Tibial artery (tissue), 4 donors: ENCODE results near the gene LIPT2.
"Not testable (repeated sequence)": the region's sequence is repeated elsewhere in the genome, so short reads cannot be mapped to it uniquely, and the experiment has no call there.

Source experiments
- DNase-seq, 2 donors: peaks; one replicate each; pipeline ENCODE4 v3.0.0-alpha.2; 2019
- H3K27ac ChIP-seq, 2 donors: fragments of 200-600 bp; sonication (generic) in 1 of 2; 1 replicate in 1 of 2; 2 replicates in 1 of 2; pipeline ENCODE4 v1.5.1; 2018 to 2019; ENCODE audit warnings: mild to moderate bottlenecking in 1 of 2
- H3K27me3 ChIP-seq, 2 donors: fragments of 200-600 bp; sonication (generic) in 1 of 2; one replicate each; pipeline versions ENCODE4 v1.5.1 to v1.6.0; 2016 to 2019
- H3K36me3 ChIP-seq, 3 donors: fragments of 200-600 bp; sonication (generic) in 2 of 3; one replicate each; pipeline ENCODE4 v1.5.1; 2016 to 2019; ENCODE audit warnings: mild to moderate bottlenecking in 2 of 3
- H3K4me1 ChIP-seq, 4 donors: fragments of 200-600 bp; sonication (generic) in 2 of 4; 1 replicate in 3 of 4; 2 replicates in 1 of 4; pipeline ENCODE4 v1.5.1; 2016 to 2019
- H3K4me3 ChIP-seq, 2 donors: fragments of 200-600 bp; sonication (generic) in 1 of 2; 1 replicate in 1 of 2; 2 replicates in 1 of 2; pipeline ENCODE4 v1.5.1; 2018 to 2019; ENCODE audit warnings: mild to moderate bottlenecking in 2 of 2
- H3K9me3 ChIP-seq, 3 donors: fragments of 200-600 bp; sonication (generic) in 1 of 3; one replicate each; pipeline ENCODE4 v1.5.1; 2016 to 2019
- intact Hi-C: fragments of 100-400 bp; cut with DNase I; formaldehyde crosslinking; loops from one replicate; pipeline ENCODE4 v1.15.0; 2023; ENCODE audit warnings: low total_unique reads
- TF ChIP-seq, protein P1 (sequence below), 2 experiments: fragments of 200-600 bp in 1 of 2; fragments of 450-650 bp in 1 of 2; IDR thresholded peaks; one replicate each; pipeline ENCODE4 v1.5.1; 2017 to 2019; ENCODE audit warnings: antibody characterized with exemption in 2 of 2, mild to moderate bottlenecking in 1 of 2, moderate library complexity in 1 of 2

The LIPT2 gene

DNA sequence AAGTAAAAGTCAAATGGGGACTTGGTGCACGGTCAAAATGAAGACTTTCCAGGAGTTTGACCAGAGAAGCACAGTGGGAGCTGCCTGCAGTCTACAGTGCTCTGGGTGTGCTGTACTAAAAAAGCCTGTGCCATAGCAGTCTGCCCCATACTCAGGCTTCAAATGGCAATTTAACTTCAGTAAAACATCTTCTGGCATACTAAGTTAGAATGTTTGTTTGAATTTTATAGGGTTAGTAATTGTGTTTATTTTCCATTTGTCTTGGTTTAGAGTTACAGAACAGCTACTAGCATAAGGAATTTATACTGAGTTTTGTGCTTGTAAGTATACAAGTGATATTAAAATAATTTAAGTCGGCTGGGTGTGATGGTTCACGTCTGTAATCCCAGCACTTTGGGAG is 29.3 kb upstream of the LIPT2 start:
- TF ChIP-seq, protein P1, sequence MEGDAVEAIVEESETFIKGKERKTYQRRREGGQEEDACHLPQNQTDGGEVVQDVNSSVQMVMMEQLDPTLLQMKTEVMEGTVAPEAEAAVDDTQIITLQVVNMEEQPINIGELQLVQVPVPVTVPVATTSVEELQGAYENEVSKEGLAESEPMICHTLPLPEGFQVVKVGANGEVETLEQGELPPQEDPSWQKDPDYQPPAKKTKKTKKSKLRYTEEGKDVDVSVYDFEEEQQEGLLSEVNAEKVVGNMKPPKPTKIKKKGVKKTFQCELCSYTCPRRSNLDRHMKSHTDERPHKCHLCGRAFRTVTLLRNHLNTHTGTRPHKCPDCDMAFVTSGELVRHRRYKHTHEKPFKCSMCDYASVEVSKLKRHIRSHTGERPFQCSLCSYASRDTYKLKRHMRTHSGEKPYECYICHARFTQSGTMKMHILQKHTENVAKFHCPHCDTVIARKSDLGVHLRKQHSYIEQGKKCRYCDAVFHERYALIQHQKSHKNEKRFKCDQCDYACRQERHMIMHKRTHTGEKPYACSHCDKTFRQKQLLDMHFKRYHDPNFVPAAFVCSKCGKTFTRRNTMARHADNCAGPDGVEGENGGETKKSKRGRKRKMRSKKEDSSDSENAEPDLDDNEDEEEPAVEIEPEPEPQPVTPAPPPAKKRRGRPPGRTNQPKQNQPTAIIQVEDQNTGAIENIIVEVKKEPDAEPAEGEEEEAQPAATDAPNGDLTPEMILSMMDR (IDR thresholded peaks at IDR 0.05), result no peak
- H3K4me1 ChIP-seq, result no peaks in the 10 kb centered on the region
- DNase-seq, result no peak
- no peaks in the 10 kb centered on the region for H3K36me3 ChIP-seq
- H3K27me3 ChIP-seq, result no peaks in the 10 kb centered on the region
- no peak overlapping the region for H3K4me3 ChIP-seq
- no peaks in the 10 kb centered on the region for H3K9me3 ChIP-seq
- no peak overlapping the region for H3K27ac ChIP-seq
- intact Hi-C loops, result no loop called here

DNA sequence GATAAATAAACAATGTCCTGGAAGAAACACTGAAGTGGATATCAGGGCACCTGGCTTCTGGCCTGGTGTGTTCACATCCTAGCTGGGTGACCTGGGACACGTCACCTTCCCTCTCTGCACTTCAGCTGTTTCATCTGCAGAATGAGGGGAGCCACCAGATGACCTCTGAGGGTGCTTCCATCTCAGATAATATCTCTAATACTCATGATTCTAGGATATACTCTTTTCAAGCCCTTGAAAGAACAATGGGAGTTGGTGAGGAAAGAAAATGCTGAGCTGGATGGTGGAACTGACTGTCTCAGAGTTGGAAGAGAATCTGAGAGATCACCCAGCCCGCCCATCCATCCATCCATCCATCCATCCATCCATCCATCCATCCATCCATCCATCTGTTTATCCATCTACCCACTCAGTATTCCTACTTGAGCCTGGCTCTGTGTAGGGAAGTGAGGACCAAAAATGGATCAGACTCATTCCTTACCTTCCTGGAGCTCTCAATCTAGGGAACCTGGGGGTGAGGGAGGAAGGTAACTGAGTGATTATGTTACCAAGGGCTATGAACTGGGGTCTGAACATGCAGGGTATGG is 28.2 kb upstream of the LIPT2 start:
- Histone ChIP-seq H3K4me1 (no peaks in the 10 kb centered on the region), H3K9me3 (peaks cover 0 to 3% (median 0%) of the 10 kb centered on the region in 3 donors), H3K4me3 (no peak overlapping the region), H3K27me3 (no peaks in the 10 kb centered on the region), H3K36me3 (no peaks in the 10 kb centered on the region), H3K27ac (no peak overlapping the region)
- intact Hi-C loops, result no loop called here
- DNase-seq, result no peak
- TF ChIP-seq, protein P1 (IDR thresholded peaks at IDR 0.05), result no peak

DNA sequence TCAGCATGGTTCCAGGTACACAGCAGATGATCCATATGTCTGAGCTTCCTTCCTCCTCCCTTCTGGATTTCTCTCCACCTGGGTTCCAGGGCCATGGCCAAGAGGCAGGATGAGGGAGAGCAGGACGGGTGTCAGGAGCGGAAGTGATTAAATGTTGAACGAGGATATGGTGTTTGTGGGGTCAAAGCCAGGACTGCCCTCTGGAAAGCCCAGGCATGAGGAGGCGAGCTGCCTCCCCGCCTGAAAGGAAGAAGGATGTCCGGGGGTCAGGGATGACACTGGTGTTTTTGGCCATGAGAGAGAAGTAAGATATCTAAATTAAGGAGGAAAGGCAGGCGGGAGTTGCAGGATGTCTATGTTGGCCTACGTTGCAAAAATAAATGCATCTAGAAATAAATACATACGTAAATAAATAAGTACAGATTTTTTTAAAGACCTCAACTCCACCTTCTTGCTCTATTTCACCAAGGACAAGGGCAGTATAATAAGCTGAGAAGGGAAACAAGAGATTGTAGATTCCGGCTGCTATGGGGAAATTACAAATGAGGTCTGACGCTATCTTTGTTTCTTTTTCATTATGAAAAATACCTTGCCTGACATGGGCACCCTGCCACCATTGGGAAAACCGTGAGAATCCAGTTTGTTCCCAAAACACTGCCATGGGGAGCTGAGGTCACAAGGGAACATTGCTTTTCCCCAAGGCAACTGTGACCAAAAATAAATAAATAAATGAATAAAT is 27.6 kb upstream of the LIPT2 start:
- Histone ChIP-seq H3K4me3 (no peak overlapping the region), H3K36me3 (no peaks in the 10 kb centered on the region), H3K27me3 (no peaks in the 10 kb centered on the region), H3K4me1 (no peaks in the 10 kb centered on the region), H3K9me3 (peaks cover 0 to 3% (median 2%) of the 10 kb centered on the region in 3 donors), H3K27ac (no peak overlapping the region)
- no peak for DNase-seq
- intact Hi-C loops, result no loop called here
- TF ChIP-seq, protein P1 (IDR thresholded peaks at IDR 0.05), result no peak

DNA sequence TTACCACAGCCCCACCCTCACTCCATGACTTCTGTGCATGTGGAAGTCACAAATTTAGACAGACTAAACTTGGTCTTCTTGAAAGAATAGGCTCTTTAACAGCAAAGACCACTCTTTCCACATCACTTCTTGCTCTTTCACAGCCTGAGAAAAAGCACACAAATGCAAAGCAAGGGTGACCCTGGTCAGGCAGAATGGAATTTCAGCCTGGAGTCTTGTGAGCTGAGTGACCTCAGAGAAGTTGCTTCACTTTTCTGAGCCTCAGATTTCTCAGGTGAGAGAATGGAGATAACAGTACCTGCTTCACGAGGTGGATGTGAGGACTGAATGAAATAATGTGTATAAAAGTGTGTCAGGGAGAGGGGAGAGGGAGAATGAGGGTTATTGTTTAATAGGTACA is 26.8 kb upstream of the LIPT2 start:
- Histone ChIP-seq H3K9me3 (peaks cover 0 to 3% (median 2%) of the 10 kb centered on the region in 3 donors), H3K4me1 (no peaks in the 10 kb centered on the region), H3K36me3 (no peaks in the 10 kb centered on the region), H3K4me3 (no peak overlapping the region), H3K27me3 (no peaks in the 10 kb centered on the region), H3K27ac (no peak overlapping the region)
- TF ChIP-seq, protein P1 (IDR thresholded peaks at IDR 0.05), result no peak
- intact Hi-C loops, result no loop called here
- DNase-seq, result no peak

DNA sequence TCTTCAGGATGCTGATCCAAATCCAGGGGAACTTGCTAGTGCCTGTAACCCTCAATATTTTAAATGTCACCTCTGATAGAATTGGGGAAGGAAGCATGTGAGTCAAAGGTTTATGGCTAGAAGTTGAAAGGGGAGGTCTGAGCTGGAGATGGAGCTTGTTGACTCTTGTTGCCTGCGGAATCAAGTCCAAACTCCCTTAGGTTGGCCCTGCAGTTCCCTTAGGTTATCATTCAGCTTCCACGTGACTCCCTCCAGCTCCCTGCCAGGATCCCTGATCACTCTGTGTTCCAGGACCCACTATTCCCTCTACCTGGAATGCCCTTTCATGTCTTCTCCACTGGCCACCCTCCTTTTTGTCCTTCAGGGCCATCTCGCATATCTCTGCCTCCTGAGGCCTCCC is 26.2 kb upstream of the LIPT2 start:
- no peaks in the 10 kb centered on the region for H3K36me3 ChIP-seq
- no peaks in the 10 kb centered on the region for H3K4me1 ChIP-seq
- no peak overlapping the region for H3K27ac ChIP-seq
- TF ChIP-seq, protein P1 (IDR thresholded peaks at IDR 0.05), result no peak
- no peak for DNase-seq
- intact Hi-C loops, result no loop called here
- peaks cover 0 to 3% (median 2%) of the 10 kb centered on the region in 3 donors for H3K9me3 ChIP-seq
- no peak overlapping the region for H3K4me3 ChIP-seq
- H3K27me3 ChIP-seq, result no peaks in the 10 kb centered on the region

DNA sequence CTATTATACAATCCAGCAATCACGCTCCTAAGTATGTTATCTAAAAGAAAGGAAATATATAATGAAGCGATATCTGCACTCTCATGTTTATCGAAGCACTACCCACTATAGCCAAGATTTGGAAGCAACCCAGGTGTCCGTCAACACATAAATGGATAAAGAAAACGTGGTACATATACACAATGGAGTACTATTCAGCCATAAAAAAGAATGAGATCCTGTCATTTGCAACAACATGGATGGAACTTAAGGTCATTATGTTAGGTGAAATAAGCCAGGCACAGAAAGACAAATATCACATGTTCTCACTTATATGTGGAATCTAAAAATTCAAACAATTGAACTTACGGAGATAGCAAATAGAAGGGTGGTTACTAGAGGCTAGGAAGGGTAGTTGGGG is 24.1 kb upstream of the LIPT2 start:
- H3K27me3 ChIP-seq, intact Hi-C loops, H3K27ac ChIP-seq, DNase-seq, H3K4me1 ChIP-seq, H3K4me3 ChIP-seq, H3K36me3 ChIP-seq: not testable (repeated sequence)
- peaks cover 0 to 11% (median 2%) of the 10 kb centered on the region in 3 donors for H3K9me3 ChIP-seq
